ENCODE measurements around the gene AUTS2. TPM values are rescaled to one million over a fixed set of nuclear protein-coding genes. Genes with fewer than 3 reads are reported as not detected.

Gene AUTS2
- total and polyA plus RNA-seq, 9 of the 15 experiments (the other 6 are each of a cell fraction or from before 2014, with no cell fraction given), result 0.58 TPM; not detected in 8

- TF ChIP-seq, protein P1, sequence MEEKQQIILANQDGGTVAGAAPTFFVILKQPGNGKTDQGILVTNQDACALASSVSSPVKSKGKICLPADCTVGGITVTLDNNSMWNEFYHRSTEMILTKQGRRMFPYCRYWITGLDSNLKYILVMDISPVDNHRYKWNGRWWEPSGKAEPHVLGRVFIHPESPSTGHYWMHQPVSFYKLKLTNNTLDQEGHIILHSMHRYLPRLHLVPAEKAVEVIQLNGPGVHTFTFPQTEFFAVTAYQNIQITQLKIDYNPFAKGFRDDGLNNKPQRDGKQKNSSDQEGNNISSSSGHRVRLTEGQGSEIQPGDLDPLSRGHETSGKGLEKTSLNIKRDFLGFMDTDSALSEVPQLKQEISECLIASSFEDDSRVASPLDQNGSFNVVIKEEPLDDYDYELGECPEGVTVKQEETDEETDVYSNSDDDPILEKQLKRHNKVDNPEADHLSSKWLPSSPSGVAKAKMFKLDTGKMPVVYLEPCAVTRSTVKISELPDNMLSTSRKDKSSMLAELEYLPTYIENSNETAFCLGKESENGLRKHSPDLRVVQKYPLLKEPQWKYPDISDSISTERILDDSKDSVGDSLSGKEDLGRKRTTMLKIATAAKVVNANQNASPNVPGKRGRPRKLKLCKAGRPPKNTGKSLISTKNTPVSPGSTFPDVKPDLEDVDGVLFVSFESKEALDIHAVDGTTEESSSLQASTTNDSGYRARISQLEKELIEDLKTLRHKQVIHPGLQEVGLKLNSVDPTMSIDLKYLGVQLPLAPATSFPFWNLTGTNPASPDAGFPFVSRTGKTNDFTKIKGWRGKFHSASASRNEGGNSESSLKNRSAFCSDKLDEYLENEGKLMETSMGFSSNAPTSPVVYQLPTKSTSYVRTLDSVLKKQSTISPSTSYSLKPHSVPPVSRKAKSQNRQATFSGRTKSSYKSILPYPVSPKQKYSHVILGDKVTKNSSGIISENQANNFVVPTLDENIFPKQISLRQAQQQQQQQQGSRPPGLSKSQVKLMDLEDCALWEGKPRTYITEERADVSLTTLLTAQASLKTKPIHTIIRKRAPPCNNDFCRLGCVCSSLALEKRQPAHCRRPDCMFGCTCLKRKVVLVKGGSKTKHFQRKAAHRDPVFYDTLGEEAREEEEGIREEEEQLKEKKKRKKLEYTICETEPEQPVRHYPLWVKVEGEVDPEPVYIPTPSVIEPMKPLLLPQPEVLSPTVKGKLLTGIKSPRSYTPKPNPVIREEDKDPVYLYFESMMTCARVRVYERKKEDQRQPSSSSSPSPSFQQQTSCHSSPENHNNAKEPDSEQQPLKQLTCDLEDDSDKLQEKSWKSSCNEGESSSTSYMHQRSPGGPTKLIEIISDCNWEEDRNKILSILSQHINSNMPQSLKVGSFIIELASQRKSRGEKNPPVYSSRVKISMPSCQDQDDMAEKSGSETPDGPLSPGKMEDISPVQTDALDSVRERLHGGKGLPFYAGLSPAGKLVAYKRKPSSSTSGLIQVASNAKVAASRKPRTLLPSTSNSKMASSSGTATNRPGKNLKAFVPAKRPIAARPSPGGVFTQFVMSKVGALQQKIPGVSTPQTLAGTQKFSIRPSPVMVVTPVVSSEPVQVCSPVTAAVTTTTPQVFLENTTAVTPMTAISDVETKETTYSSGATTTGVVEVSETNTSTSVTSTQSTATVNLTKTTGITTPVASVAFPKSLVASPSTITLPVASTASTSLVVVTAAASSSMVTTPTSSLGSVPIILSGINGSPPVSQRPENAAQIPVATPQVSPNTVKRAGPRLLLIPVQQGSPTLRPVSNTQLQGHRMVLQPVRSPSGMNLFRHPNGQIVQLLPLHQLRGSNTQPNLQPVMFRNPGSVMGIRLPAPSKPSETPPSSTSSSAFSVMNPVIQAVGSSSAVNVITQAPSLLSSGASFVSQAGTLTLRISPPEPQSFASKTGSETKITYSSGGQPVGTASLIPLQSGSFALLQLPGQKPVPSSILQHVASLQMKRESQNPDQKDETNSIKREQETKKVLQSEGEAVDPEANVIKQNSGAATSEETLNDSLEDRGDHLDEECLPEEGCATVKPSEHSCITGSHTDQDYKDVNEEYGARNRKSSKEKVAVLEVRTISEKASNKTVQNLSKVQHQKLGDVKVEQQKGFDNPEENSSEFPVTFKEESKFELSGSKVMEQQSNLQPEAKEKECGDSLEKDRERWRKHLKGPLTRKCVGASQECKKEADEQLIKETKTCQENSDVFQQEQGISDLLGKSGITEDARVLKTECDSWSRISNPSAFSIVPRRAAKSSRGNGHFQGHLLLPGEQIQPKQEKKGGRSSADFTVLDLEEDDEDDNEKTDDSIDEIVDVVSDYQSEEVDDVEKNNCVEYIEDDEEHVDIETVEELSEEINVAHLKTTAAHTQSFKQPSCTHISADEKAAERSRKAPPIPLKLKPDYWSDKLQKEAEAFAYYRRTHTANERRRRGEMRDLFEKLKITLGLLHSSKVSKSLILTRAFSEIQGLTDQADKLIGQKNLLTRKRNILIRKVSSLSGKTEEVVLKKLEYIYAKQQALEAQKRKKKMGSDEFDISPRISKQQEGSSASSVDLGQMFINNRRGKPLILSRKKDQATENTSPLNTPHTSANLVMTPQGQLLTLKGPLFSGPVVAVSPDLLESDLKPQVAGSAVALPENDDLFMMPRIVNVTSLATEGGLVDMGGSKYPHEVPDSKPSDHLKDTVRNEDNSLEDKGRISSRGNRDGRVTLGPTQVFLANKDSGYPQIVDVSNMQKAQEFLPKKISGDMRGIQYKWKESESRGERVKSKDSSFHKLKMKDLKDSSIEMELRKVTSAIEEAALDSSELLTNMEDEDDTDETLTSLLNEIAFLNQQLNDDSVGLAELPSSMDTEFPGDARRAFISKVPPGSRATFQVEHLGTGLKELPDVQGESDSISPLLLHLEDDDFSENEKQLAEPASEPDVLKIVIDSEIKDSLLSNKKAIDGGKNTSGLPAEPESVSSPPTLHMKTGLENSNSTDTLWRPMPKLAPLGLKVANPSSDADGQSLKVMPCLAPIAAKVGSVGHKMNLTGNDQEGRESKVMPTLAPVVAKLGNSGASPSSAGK (IDR thresholded peaks at IDR 0.05), result no peak
- no peak for TF ChIP-seq SRSF7 (optimal IDR thresholded peaks at IDR 0.05; ENCODE audit: low read depth, low read length)
Observed at GRCh38 chr7:69889976-69890351, 291.7 kb downstream of the AUTS2 start (continued).
